ENCODE results near the gene TET2. TPM values are rescaled to one million over a fixed set of nuclear protein-coding genes. Genes with fewer than 3 reads are reported as not detected.
A peak's percentile ranks its signal among the peaks of the same experiment; 100 is the strongest.

The TET2 gene
- total RNA-seq, 1 donor from 2014 or later: 30.0 TPM

DNA sequence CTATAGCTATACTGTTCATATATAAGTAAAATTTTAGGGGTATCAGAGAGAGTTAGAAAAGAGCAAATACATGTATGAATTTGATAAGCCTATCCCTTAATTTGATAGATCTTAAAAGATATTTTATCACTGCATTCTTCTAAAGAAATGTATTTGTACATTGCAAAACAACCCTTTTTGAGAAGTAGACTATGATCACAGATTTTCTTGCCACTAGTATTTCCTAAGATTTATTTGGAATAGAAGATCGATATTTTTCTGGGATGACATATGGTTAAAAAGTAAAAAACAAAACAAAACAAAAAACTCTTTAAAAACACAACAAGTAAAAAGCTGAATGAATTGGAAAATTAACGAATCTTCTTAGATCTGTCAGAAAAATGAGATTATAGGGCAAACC, 27.4 kb downstream of the TET2 start:
- TF ChIP-seq CTCF (IDR thresholded peaks at IDR 0.05): no peak
- intact Hi-C loops (cut with DNase I): no loop called here
- no peak overlapping the region for H3K27ac ChIP-seq
- no peaks in the 10 kb centered on the region for H3K36me3 ChIP-seq
- no peak for DNase-seq
- ATAC-seq: no peak
- no peaks in the 10 kb centered on the region for H3K4me1 ChIP-seq
- H3K4me3 ChIP-seq: no peak overlapping the region
- no peaks in the 10 kb centered on the region for H3K27me3 ChIP-seq
- no peaks in the 10 kb centered on the region for H3K9me3 ChIP-seq

DNA sequence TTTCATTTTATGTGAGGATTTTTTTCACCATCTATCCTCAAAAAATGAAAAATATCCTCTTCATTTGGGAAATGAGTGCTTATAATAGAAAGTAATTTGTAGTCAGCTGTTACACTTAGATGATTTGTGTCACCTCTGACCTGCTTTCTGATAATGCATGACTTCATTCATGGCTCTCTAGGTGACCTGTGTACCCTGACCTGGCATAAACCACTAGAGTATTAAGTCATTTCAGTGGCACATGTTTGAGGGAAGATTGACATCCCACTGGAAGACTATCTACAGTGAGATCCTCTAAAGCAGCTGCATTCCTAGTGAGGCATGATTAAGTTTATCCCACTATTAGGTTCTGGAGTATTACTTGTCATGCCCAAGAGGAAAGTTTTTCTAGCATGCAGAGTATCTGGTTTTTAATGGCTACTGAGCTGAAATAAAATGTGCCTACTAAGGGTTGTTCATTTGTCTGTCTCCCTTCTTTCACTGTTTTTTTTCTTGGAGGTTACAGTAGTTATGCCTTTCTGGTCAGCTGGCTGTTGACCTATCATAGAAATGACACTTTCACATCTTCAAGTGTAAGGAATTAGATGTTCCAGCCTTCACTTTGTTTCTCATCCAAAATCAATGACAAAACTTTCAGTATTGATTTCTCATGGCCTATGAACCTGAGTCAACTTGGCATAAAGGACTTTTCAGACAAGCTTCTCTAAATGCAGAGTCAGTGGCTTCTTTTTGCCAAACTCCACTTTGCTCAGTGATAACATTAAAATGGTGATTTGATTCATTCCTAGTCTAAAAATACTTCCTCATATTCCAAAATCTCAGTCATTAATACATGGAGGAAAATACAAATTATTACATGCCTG, 33.1 kb downstream of the TET2 start:
- peak; percentile 27 for ATAC-seq
- no peak for TF ChIP-seq CTCF (IDR thresholded peaks at IDR 0.05)
- no peak for DNase-seq

GRCh38 chr4:105181259-105181658, 34.6 kb downstream of the TET2 start:
- no peak for DNase-seq
- ATAC-seq: no peak
- no peaks in the 10 kb centered on the region for H3K27me3 ChIP-seq
- H3K4me3 ChIP-seq: no peak overlapping the region
- intact Hi-C loops (cut with DNase I): no loop called here
- H3K36me3 ChIP-seq: no peaks in the 10 kb centered on the region
- no peak overlapping the region for H3K27ac ChIP-seq
- TF ChIP-seq CTCF (IDR thresholded peaks at IDR 0.05): no peak
- no peaks in the 10 kb centered on the region for H3K9me3 ChIP-seq
- H3K4me1 ChIP-seq: no peaks in the 10 kb centered on the region

More for the DNA sequence above, 33.1 kb downstream of the TET2 start:
- no peaks in the 10 kb centered on the region for H3K27me3 ChIP-seq
- no peaks in the 10 kb centered on the region for H3K36me3 ChIP-seq
- H3K27ac ChIP-seq: no peak overlapping the region
- intact Hi-C loops (cut with DNase I): no loop called here
- no peak overlapping the region for H3K4me3 ChIP-seq
- no peaks in the 10 kb centered on the region for H3K4me1 ChIP-seq
- H3K9me3 ChIP-seq: no peaks in the 10 kb centered on the region

DNA sequence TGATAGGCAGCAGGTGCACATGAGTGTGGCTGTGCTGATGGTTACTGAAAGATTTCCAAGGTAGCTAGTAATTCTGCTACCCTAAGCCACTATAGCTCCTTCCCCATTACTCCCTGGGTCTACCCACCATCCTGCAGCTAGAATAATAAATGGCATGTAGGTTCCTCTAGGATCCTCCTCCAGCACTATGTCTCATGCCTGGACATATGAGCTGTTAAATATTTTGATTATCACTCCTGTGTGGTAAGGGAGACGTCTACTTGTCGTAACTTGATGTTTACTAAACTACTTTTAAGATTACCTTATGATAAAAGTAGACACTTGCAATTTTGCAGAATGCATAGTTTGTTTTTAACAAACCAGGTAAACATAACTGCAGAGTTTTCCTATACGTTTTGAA, 35.5 kb downstream of the TET2 start:
- Histone ChIP-seq H3K9me3 (no peaks in the 10 kb centered on the region), H3K4me1 (no peaks in the 10 kb centered on the region), H3K27ac (no peak overlapping the region), H3K27me3 (no peaks in the 10 kb centered on the region), H3K36me3 (no peaks in the 10 kb centered on the region), H3K4me3 (no peak overlapping the region)
- intact Hi-C loops (cut with DNase I): no loop called here
- no peak for ATAC-seq
- no peak for TF ChIP-seq CTCF (IDR thresholded peaks at IDR 0.05)
- no peak for DNase-seq

GRCh38 chr4:105184316-105184980, 37.8 kb downstream of the TET2 start:
- no peak overlapping the region for H3K27ac ChIP-seq
- no peak overlapping the region for H3K4me3 ChIP-seq
- intact Hi-C loops (cut with DNase I): no loop called here
- no peaks in the 10 kb centered on the region for H3K9me3 ChIP-seq
- DNase-seq (no peak), ATAC-seq (peak; percentile 30)
- no peak for TF ChIP-seq CTCF (IDR thresholded peaks at IDR 0.05)
- no peaks in the 10 kb centered on the region for H3K4me1 ChIP-seq
- H3K27me3 ChIP-seq: no peaks in the 10 kb centered on the region
- no peaks in the 10 kb centered on the region for H3K36me3 ChIP-seq

Measured in upper lobe of right lung (tissue), 1 donor.